Measurements from ENCODE around the gene JADE2.

The JADE2 gene

GRCh38 chr5:134577022-134577795 lies 51.7 kb downstream of the JADE2 start:
- H3K4me1 Mint-ChIP-seq, result no peaks in the 10 kb centered on the region
- no peaks in the 10 kb centered on the region for H3K9me3 Mint-ChIP-seq
- peaks cover 4% of the 10 kb centered on the region for H3K27me3 Mint-ChIP-seq (ENCODE audit: low read depth)
- peaks cover 6% of the 10 kb centered on the region for H3K36me3 Mint-ChIP-seq (ENCODE audit: low read depth)
- H3K27ac Mint-ChIP-seq, result no peak overlapping the region
- no peak overlapping the region for H3K4me3 Mint-ChIP-seq
- no peak for TF ChIP-seq CTCF (IDR thresholded peaks at IDR 0.05; ENCODE audit: unreplicated experiment in 3 of 3)

GRCh38 chr5:134577796-134578577 lies 52.5 kb downstream of the JADE2 start:
- peaks cover 4% of the 10 kb centered on the region for H3K27me3 Mint-ChIP-seq (ENCODE audit: low read depth)
- peak; percentile 74 to 90 (median 81) for TF ChIP-seq CTCF (IDR thresholded peaks at IDR 0.05; ENCODE audit: unreplicated experiment in 3 of 3)
- H3K36me3 Mint-ChIP-seq (ENCODE audit: low read depth), result peaks cover 6% of the 10 kb centered on the region
- H3K4me1 Mint-ChIP-seq, result no peaks in the 10 kb centered on the region
- no peak overlapping the region for H3K27ac Mint-ChIP-seq
- no peak overlapping the region for H3K4me3 Mint-ChIP-seq
- H3K9me3 Mint-ChIP-seq, result no peaks in the 10 kb centered on the region

- Mint-ChIP-seq H3K36me3 (ENCODE audit: low read depth) (peaks cover 6% of the 10 kb centered on the region), H3K4me3 (no peak overlapping the region), H3K9me3 (no peaks in the 10 kb centered on the region), H3K27ac (no peak overlapping the region), H3K27me3 (ENCODE audit: low read depth) (no peaks in the 10 kb centered on the region), H3K4me1 (no peaks in the 10 kb centered on the region)
- TF ChIP-seq CTCF (IDR thresholded peaks at IDR 0.05; ENCODE audit: unreplicated experiment in 3 of 3), result no peak
Measured at GRCh38 chr5:134578578-134579283, 53.3 kb downstream of the JADE2 start.

- H3K9me3 Mint-ChIP-seq, result no peaks in the 10 kb centered on the region
- H3K27me3 Mint-ChIP-seq (ENCODE audit: low read depth), result peaks cover 3% of the 10 kb centered on the region
- H3K4me1 Mint-ChIP-seq, result no peaks in the 10 kb centered on the region
- TF ChIP-seq CTCF (IDR thresholded peaks at IDR 0.05; ENCODE audit: unreplicated experiment in 3 of 3), result no peak
- H3K4me3 Mint-ChIP-seq, result no peak overlapping the region
- peaks cover 6% of the 10 kb centered on the region for H3K36me3 Mint-ChIP-seq (ENCODE audit: low read depth)
- H3K27ac Mint-ChIP-seq, result no peak overlapping the region
Measured at GRCh38 chr5:134579284-134579771, 53.9 kb downstream of the JADE2 start.

GRCh38 chr5:134580001-134580460 lies 54.6 kb downstream of the JADE2 start:
- no peaks in the 10 kb centered on the region for H3K4me1 Mint-ChIP-seq
- no peak overlapping the region for H3K4me3 Mint-ChIP-seq
- peaks cover 3% of the 10 kb centered on the region for H3K27me3 Mint-ChIP-seq (ENCODE audit: low read depth)
- TF ChIP-seq CTCF (IDR thresholded peaks at IDR 0.05; ENCODE audit: unreplicated experiment in 3 of 3), result no peak
- no peak overlapping the region for H3K27ac Mint-ChIP-seq
- no peaks in the 10 kb centered on the region for H3K9me3 Mint-ChIP-seq
- H3K36me3 Mint-ChIP-seq (ENCODE audit: low read depth), result peaks cover 6% of the 10 kb centered on the region
